Measurements from ENCODE around the gene TBC1D1. TPM values are rescaled to one million over a fixed set of nuclear protein-coding genes. Genes with fewer than 3 reads are reported as not detected.
A peak's percentile ranks its signal among the peaks of the same experiment; 100 is the strongest.

The TBC1D1 gene
- total RNA-seq, 1 experiment from 2014 or later, result 89.0 TPM

- ChIA-PET POLR2A (ENCODE audit: unreplicated experiment) (interaction anchor here (0.6 to 0.7 kb wide), 2 partner anchors 87 to 143 kb away, joined by 3 to 11 read pairs; no protein-coding TSS in a partner anchor), CTCF (no interaction called here)
- Histone ChIP-seq H3K36me3 (ENCODE audit: low read depth, low read length) (no peaks in the 10 kb centered on the region), H3K27me3 (ENCODE audit: low read length) (no peaks in the 10 kb centered on the region), H3K4me2 (ENCODE audit: low read length) (peak overlapping the region; percentile 84), H3K79me2 (ENCODE audit: low read length) (no peaks in the 10 kb centered on the region), H3F3A (ENCODE audit: low read length, unreplicated experiment) (no peaks in the 10 kb centered on the region), H3K9me2 (replicated peaks; ENCODE audit: low read length) (no peaks in the 10 kb centered on the region), H3K4me3 (ENCODE audit: low read length) (peak overlapping the region; percentile 69), H3K4me1 (ENCODE audit: insufficient read depth, low read length) (no peaks in the 10 kb centered on the region), H4K20me1 (ENCODE audit: low read length) (no peaks in the 10 kb centered on the region), H3K9me3 (ENCODE audit: low read length) (no peaks in the 10 kb centered on the region), H2AFZ (ENCODE audit: low read length) (peak overlapping the region; percentile 64), H3K27ac (ENCODE audit: low read length) (no peak overlapping the region), H3K9ac (ENCODE audit: low read length) (no peak overlapping the region)
- ATAC-seq (peak; percentile 40; the same call in 1 of the 2 replicates), DNase-seq (no peak)
- no peak for TF ChIP-seq CTCF (conservative IDR thresholded peaks at IDR 0.05; ENCODE audit: low read depth, low read length)
- TF ChIP-seq EZH2 (IDR thresholded peaks at IDR 0.05; ENCODE audit: low read length, unreplicated experiment), result no peak
- no peak for TF ChIP-seq EZH2phosphoT487 (IDR thresholded peaks at IDR 0.05; ENCODE audit: borderline replicate concordance, low read length)
- BruUV-seq (replicated peaks), result no TSS peak
- intact Hi-C loops (cut with micrococcal nuclease), result loop anchor here (1.0 to 10.0 kb wide), 3 partner anchors 65 to 144 kb away; partner anchors contain the start of gene PGM2
These were observed 626 bp downstream of the TBC1D1 start for GRCh38 chr4:37891260-37892159.

- ATAC-seq, result no peak
- Histone ChIP-seq H3K4me3 (ENCODE audit: low read length) (no peak overlapping the region), H3K9me2 (replicated peaks; ENCODE audit: low read length) (no peaks in the 10 kb centered on the region), H3K4me1 (ENCODE audit: insufficient read depth, low read length) (no peaks in the 10 kb centered on the region), H3K27ac (ENCODE audit: low read length) (no peak overlapping the region), H3K36me3 (ENCODE audit: low read depth, low read length) (no peaks in the 10 kb centered on the region), H3K9me3 (ENCODE audit: low read length) (no peaks in the 10 kb centered on the region), H3K27me3 (ENCODE audit: low read length) (no peaks in the 10 kb centered on the region), H2AFZ (ENCODE audit: low read length) (no peak overlapping the region), H4K20me1 (ENCODE audit: low read length) (no peaks in the 10 kb centered on the region), H3K79me2 (ENCODE audit: low read length) (no peaks in the 10 kb centered on the region), H3K4me2 (ENCODE audit: low read length) (no peak overlapping the region), H3F3A (ENCODE audit: low read length, unreplicated experiment) (no peaks in the 10 kb centered on the region), H3K9ac (ENCODE audit: low read length) (no peak overlapping the region)
- no peak for DNase-seq
- ChIA-PET POLR2A (ENCODE audit: unreplicated experiment) (no interaction called here), CTCF (no interaction called here)
- TF ChIP-seq EZH2phosphoT487 (IDR thresholded peaks at IDR 0.05; ENCODE audit: borderline replicate concordance, low read length) (no peak), EZH2 (IDR thresholded peaks at IDR 0.05; ENCODE audit: low read length, unreplicated experiment) (no peak), CTCF (conservative IDR thresholded peaks at IDR 0.05; ENCODE audit: low read depth, low read length) (no peak)
- intact Hi-C loops (cut with micrococcal nuclease), result loop anchor here (10.0 kb wide), 1 partner anchor 82 kb away; no protein-coding TSS in a partner anchor
- BruUV-seq (replicated peaks), result no TSS peak
These were observed 1.8 kb downstream of the TBC1D1 start for GRCh38 chr4:37892641-37893040.

GRCh38 chr4:37893164-37893563 lies 2.3 kb downstream of the TBC1D1 start:
- ATAC-seq (no peak), DNase-seq (no peak)
- Histone ChIP-seq H3F3A (ENCODE audit: low read length, unreplicated experiment) (no peaks in the 10 kb centered on the region), H3K4me3 (ENCODE audit: low read length) (no peak overlapping the region), H3K9me3 (ENCODE audit: low read length) (no peaks in the 10 kb centered on the region), H3K9ac (ENCODE audit: low read length) (no peak overlapping the region), H4K20me1 (ENCODE audit: low read length) (no peaks in the 10 kb centered on the region), H3K36me3 (ENCODE audit: low read depth, low read length) (no peaks in the 10 kb centered on the region), H2AFZ (ENCODE audit: low read length) (no peak overlapping the region), H3K27me3 (ENCODE audit: low read length) (no peaks in the 10 kb centered on the region), H3K4me2 (ENCODE audit: low read length) (no peak overlapping the region), H3K4me1 (ENCODE audit: insufficient read depth, low read length) (no peaks in the 10 kb centered on the region), H3K79me2 (ENCODE audit: low read length) (no peaks in the 10 kb centered on the region), H3K9me2 (replicated peaks; ENCODE audit: low read length) (no peaks in the 10 kb centered on the region), H3K27ac (ENCODE audit: low read length) (no peak overlapping the region)
- CTCF ChIA-PET, result no interaction called here
- POLR2A ChIA-PET (ENCODE audit: unreplicated experiment), result no interaction called here
- BruUV-seq (replicated peaks), result no TSS peak
- no peak for TF ChIP-seq EZH2 (IDR thresholded peaks at IDR 0.05; ENCODE audit: low read length, unreplicated experiment)
- no peak for TF ChIP-seq CTCF (conservative IDR thresholded peaks at IDR 0.05; ENCODE audit: low read depth, low read length)
- no peak for TF ChIP-seq EZH2phosphoT487 (IDR thresholded peaks at IDR 0.05; ENCODE audit: borderline replicate concordance, low read length)
- intact Hi-C loops (cut with micrococcal nuclease), result loop anchor here (10.0 kb wide), 1 partner anchor 82 kb away; no protein-coding TSS in a partner anchor

All from PC-3 (cell line).